Liver (tissue), 3 donors: ENCODE measurements around the gene NBPF4.
"Not testable (repeated sequence)": the region's sequence is repeated elsewhere in the genome, so short reads cannot be mapped to it uniquely, and the experiment has no call there.

Experiments used
- CTCF ChIP-seq: fragments of 150-350 bp; IDR thresholded peaks from 2 replicates; pipeline ENCODE4 v1.5.1; 2017; ENCODE audit warnings: improper control_type of control experiment, low read depth, low read length; ENCODE audit not compliant: missing input control
- EGR1 ChIP-seq, 2 donors: IDR thresholded peaks; 2 replicates each; pipeline ENCODE4 v1.6.1; 2016 to 2018; ENCODE audit warnings: antibody characterized with exemption in 2 of 2, low read depth in 2 of 2
- RAD21 ChIP-seq, 2 donors: IDR thresholded peaks; 2 replicates each; pipeline ENCODE4 v1.6.1; 2016; ENCODE audit warnings: antibody characterized with exemption in 2 of 2, mild to moderate bottlenecking in 2 of 2
- RXRA ChIP-seq, 2 donors: IDR thresholded peaks; 2 replicates each; pipeline ENCODE4 v1.6.1; 2017 to 2018; ENCODE audit warnings: antibody characterized with exemption in 2 of 2, mild to moderate bottlenecking in 1 of 2
- TAF1 ChIP-seq: conservative IDR thresholded peaks from 2 replicates; pipeline ENCODE4 v1.6.1; 2016; ENCODE audit warnings: antibody characterized with exemption, mild to moderate bottlenecking
- donor health status: healthy.
- donor health status: healthy.

DNA sequence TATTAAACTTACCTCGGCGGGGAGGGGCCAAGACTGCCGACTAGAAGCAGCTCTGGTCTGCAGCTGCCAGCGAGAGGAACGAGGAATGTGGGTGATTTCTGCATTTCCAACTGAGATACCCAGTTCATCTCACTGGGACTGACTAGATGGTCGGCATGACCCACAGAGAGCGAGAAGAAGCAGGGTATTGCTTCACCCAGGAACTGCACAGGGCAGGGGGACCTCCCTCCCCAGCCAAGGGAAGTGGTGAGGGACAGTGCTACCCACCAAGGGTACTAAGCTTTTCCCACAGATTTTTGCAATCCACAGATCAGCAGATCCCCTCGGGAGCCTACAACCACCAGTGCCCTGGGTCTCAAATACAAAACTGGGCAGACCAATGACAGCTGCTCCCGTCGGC lies 17.6 kb upstream of the NBPF4 start:
- TF ChIP-seq EGR1 (IDR thresholded peaks at IDR 0.05; ENCODE audit: low read depth in 2 of 2); CTCF; TAF1; RXRA (IDR thresholded peaks at IDR 0.05); RAD21 (IDR thresholded peaks at IDR 0.05): not testable (repeated sequence)
